ENCODE measurements around the gene UGT3A1. TPM values are rescaled to one million over a fixed set of nuclear protein-coding genes. Genes with fewer than 3 reads are reported as not detected.

The UGT3A1 gene
- total RNA-seq, 1 donor from 2014 or later = not detected

DNA sequence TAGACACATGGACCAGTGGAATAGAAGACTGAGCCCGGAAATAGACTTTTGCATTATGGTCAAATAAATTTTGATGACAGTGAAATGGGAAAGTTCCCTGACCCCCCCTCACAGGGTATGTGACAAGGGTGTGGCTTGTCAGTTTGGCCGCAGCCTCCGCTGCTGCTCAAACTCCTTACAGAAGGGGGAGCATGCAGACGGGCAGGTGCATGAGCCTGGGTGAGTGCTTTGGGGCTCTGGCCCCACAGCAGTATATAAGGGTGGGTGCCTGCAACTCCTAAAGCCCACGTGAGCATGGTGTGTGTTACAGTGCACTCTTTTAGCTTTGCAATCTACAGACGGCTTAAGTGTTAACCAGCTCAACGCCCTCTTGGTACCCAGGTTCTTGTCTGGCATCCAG lies 30.9 kb downstream of the UGT3A1 start:
- no peak overlapping the region for H3K4me3 Mint-ChIP-seq

DNA sequence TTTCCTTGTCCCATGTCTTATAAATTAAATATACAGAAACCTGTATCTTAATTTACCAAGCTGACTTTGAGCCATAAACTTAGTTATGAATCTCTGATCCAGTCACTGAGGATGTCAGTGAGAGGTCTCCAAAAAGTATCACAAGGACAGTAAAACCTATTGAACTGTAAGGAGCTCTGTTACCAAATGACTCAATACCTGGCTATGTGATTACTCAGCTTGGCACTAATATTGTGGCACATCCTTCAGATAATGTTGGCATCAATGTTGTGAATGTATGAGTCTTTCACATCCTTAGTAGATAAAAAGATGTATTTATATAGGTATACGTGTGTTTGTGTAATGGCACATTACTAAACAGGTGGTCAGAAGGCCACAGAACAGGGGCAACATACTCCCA lies 34.8 kb downstream of the UGT3A1 start:
- H3K36me3 Mint-ChIP-seq (ENCODE audit: low read depth) = no peaks in the 10 kb centered on the region
- TF ChIP-seq, protein P1, sequence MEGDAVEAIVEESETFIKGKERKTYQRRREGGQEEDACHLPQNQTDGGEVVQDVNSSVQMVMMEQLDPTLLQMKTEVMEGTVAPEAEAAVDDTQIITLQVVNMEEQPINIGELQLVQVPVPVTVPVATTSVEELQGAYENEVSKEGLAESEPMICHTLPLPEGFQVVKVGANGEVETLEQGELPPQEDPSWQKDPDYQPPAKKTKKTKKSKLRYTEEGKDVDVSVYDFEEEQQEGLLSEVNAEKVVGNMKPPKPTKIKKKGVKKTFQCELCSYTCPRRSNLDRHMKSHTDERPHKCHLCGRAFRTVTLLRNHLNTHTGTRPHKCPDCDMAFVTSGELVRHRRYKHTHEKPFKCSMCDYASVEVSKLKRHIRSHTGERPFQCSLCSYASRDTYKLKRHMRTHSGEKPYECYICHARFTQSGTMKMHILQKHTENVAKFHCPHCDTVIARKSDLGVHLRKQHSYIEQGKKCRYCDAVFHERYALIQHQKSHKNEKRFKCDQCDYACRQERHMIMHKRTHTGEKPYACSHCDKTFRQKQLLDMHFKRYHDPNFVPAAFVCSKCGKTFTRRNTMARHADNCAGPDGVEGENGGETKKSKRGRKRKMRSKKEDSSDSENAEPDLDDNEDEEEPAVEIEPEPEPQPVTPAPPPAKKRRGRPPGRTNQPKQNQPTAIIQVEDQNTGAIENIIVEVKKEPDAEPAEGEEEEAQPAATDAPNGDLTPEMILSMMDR (conservative IDR thresholded peaks at IDR 0.05) = no peak
- peaks cover 58% of the 10 kb centered on the region for H3K27me3 Mint-ChIP-seq (ENCODE audit: low read depth)
- no peaks in the 10 kb centered on the region for H3K4me1 Mint-ChIP-seq
- no peak overlapping the region for H3K27ac Mint-ChIP-seq (ENCODE audit: unreplicated experiment)
- no peak for DNase-seq (ENCODE audit: low read depth, low spot score)
- H3K4me3 Mint-ChIP-seq = no peak overlapping the region
- peaks cover 6% of the 10 kb centered on the region for H3K9me3 Mint-ChIP-seq

More for the DNA sequence above, 30.9 kb downstream of the UGT3A1 start:
- Mint-ChIP-seq H3K27ac (ENCODE audit: unreplicated experiment) (no peak overlapping the region), H3K36me3 (ENCODE audit: low read depth) (peaks cover 2% of the 10 kb centered on the region), H3K4me1 (no peaks in the 10 kb centered on the region), H3K27me3 (ENCODE audit: low read depth) (peaks cover 36% of the 10 kb centered on the region), H3K9me3 (peaks cover 8% of the 10 kb centered on the region)
- no peak for DNase-seq (ENCODE audit: low read depth, low spot score)
- TF ChIP-seq, protein P1 (conservative IDR thresholded peaks at IDR 0.05) = no peak

DNA sequence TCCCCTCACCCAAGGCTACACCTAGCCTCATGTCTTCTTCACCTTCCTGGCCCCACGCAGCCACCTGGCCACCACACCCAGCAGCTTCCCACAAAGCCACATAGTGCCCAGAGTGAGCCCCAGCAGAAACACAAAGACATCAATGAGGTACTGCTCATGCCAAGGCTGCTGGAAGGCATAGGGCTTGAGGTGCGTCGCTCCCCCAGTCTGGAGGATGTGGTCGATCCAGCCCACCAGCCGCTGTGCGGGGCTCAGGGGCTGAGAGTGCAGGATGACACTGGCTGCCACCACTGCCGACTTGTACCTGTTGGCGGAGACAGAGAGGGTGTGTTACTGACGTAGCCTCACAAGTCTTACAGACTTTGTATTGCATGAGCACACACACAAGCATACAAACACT lies 37.0 kb downstream of the UGT3A1 start:
- H3K4me1 Mint-ChIP-seq = no peaks in the 10 kb centered on the region
- no peak for DNase-seq (ENCODE audit: low read depth, low spot score)
- peaks cover 6% of the 10 kb centered on the region for H3K9me3 Mint-ChIP-seq
- no peak overlapping the region for H3K27ac Mint-ChIP-seq (ENCODE audit: unreplicated experiment)
- TF ChIP-seq, protein P1 (conservative IDR thresholded peaks at IDR 0.05) = no peak
- peaks cover 48% of the 10 kb centered on the region for H3K27me3 Mint-ChIP-seq (ENCODE audit: low read depth)
- no peak overlapping the region for H3K4me3 Mint-ChIP-seq
- no peaks in the 10 kb centered on the region for H3K36me3 Mint-ChIP-seq (ENCODE audit: low read depth)

DNA sequence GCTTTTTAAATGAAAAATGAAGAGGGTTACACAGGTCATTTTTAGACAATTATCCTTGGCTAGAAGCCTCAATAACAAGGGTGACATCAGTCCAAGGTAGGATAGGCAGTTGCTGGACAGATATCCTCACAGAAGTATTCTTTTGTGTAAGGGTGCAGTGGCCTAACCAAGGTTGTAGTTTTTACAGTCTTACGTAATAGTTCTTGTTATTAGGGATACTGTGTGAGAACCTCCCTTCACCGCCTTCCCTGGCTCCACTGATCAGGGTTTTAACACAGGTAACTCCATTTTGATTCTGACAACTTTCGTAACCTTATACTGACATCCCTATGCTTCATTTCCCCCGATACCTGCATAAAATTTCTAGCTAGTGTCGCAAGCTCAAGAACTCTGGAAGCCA lies 44.1 kb downstream of the UGT3A1 start:
- DNase-seq (ENCODE audit: low read depth, low spot score) = no peak
- Mint-ChIP-seq H3K27me3 (ENCODE audit: low read depth) (peaks cover 5% of the 10 kb centered on the region), H3K4me3 (no peak overlapping the region), H3K9me3 (peaks cover 7% of the 10 kb centered on the region), H3K36me3 (ENCODE audit: low read depth) (no peaks in the 10 kb centered on the region), H3K27ac (ENCODE audit: unreplicated experiment) (no peak overlapping the region), H3K4me1 (peaks cover 4% of the 10 kb centered on the region)
- TF ChIP-seq, protein P1 (conservative IDR thresholded peaks at IDR 0.05) = no peak

DNA sequence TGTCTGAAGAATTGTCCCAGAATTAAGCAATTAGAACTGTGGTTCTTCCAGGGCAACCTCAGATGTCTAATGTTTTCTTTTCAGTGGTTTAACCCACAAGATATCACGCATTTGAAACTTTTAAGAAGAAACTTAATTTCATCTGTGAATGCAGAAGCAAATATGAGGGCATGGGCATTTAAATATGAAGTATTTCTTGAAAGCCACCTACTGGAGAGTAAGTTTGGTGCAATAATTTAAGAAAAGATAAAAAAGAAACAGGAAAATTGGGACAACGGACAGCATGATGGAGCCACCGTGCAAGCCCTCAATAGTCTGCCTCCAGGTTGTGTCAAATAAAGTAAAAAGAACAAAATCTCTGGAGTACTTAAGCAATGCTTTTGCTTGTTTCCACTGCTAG lies 51.6 kb downstream of the UGT3A1 start:
- DNase-seq (ENCODE audit: low read depth, low spot score) = no peak
- no peak overlapping the region for H3K27ac Mint-ChIP-seq (ENCODE audit: unreplicated experiment)
- H3K36me3 Mint-ChIP-seq (ENCODE audit: low read depth) = no peaks in the 10 kb centered on the region
- H3K27me3 Mint-ChIP-seq (ENCODE audit: low read depth) = peaks cover 18% of the 10 kb centered on the region
- H3K4me3 Mint-ChIP-seq = no peak overlapping the region
- peaks cover 6% of the 10 kb centered on the region for H3K4me1 Mint-ChIP-seq
- H3K9me3 Mint-ChIP-seq = no peaks in the 10 kb centered on the region
- TF ChIP-seq, protein P1 (conservative IDR thresholded peaks at IDR 0.05) = peak; percentile 31
